Hindlimb muscle (tissue), 1 donor: ENCODE measurements around the gene OS9. TPM values are rescaled to one million over a fixed set of nuclear protein-coding genes. Genes with fewer than 3 reads are reported as not detected.
"Not testable (repeated sequence)": the region's sequence is repeated elsewhere in the genome, so short reads cannot be mapped to it uniquely, and the experiment has no call there.

Source experiments
- DNase-seq: peaks from one replicate; pipeline ENCODE4 v3.0.0-alpha.2; 2013
- polyA plus RNA-seq: library from polyadenylated mRNA; unstranded; fragments of 120-200 nt; gene quantifications from one replicate; pipeline ENCODE4 v1.2.1, GENCODE V29; 2013; ENCODE audit not compliant: insufficient read length

Gene OS9
- polyA plus RNA-seq, 1 donor: 118 TPM

DNA sequence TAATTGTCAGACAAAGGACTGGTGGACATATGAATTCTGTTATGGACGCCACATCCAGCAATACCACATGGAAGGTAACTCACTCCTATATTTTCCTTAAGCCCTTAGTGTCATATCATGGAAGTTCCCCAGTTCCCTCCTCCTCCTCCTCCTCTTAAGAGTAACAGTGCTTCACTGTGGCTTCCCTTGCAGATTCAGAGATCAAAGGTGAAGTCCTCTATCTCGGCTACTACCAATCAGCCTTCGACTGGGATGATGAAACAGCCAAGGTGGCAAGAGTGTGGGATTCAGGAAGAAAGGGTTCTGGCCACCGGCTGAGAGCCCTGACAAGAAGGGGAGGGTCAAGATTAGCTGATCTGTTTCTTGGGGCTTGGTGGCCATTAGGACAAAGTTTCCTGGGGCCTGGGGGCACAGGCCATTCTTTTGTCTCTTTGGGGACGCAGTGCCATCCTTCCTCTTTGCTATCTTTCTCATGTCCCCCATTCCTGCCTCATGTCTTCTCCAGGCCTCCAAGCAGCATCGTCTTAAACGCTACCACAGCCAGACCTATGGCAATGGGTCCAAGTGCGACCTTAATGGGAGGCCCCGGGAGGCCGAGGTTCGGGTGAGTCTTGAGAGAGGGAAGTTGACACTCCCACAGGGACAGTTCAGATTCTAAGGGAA, 2.0 kb downstream of the OS9 start:
- no peak for DNase-seq

DNA sequence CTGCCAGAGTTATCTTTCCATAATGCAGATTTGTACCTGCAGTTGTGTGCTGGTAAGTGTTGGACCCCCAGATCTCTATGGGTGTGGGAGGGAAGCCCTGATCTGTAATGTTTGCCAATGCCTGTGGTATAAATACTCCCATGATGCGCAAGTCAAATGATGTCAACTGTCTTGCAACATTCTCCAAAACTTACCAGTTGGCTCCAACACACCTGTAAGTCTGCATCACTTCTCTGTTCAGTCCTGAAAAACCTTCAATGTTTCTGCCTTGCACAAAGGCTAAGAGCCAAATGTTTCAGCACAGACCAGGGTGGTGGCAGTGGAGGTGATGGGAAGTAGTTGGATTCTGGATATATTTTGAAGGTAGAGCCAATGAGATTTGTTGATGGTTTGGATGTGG, 3.1 kb downstream of the OS9 start:
- no peak for DNase-seq

DNA sequence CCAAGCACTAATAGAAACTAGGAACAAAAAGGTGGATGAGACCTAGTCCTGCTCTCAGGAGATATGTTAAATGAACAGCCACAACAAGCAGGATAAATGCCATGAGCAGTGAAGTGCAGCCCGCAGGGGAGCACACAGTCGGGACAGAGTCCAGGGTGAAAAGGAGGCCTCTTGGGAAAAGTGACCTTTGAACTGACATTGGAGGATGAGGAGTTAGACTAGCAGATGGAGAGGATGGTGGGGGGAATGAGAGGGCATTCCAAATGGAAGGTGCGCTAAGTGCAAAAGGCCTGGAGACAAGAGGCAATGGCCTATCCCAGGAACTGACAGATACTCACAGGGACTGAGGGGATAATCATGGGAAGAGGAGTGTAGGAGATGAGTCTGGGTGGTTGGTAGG, 4.5 kb downstream of the OS9 start:
- no peak for DNase-seq

DNA sequence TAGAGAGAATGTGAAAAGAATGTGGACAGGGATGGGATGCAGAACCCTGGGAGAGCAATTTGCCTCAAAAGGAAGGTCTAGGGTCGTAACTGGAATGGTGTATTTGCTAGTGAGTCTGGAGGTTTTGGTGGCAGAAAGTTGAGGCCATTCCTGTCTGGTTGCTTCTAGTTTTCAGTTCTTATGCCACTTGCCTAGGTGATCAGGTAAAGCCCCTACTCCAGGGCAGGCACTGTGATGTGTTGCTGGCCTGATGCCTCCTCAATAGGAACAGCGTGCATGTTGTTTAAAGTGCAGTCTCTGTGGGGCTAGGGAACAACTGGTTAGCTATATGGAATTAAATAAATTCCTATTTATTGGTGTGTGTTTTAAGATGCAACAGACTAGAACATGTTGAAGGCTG, 6.4 kb downstream of the OS9 start:
- DNase-seq: no peak

DNA sequence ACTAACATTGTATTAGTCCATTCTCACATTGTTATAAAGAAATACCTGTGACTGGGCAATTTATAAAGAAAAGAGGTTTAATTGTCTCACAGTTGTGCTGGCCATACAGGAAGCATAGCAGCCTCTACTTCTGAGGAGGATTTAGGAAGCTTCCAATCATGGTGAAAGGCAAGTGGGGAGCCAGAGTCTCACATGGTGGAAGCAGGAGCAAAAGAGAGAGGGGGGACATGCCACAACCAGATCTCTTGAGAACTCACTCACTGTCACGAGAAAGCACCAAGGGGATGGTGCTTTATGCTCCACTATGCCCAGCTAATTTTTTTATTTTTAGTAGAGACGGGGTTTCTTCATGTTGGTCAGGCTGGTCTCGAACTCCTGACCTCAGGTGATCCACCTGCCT, 13.3 kb downstream of the OS9 start:
- no peak for DNase-seq

DNA sequence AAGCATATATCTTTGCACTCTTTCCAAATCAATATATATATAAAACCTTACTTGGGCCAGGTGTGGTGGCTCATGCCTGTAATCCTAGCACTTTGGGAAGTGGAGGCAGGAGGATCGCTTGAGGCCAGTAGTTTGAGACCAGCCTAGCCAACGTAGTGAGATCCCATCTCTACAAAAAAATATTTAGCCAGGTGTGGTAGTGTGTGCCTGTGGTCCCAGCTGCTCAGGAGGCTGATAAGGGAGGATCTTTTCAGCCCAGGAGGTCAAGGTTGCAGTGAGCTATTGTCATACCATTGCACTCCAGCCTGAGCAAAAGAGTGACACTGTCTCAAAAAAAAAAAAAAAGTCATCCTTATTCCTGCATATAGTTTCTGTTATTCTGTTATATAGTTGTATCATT, 14.4 kb downstream of the OS9 start:
- no peak for DNase-seq

DNA sequence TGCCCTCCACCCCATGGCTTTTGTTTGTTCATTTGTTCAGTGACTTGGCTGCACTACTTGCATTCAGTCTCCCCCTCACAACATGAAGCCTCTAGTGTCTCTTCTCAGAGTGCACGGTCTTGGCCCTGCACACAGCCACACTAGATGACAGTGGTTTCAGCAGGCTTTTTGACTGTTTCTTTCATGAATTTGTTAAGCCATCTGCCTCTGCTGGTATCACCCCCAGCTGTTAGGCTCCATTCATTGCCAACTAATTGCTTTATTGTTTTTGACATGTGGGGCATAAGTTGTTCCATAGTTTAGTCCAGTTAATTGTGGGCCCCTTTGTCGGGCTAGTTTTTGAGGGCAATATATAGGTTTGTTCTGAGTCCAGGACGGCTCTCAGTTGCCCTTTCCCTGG, 18.8 kb downstream of the OS9 start:
- no peak for DNase-seq

DNA sequence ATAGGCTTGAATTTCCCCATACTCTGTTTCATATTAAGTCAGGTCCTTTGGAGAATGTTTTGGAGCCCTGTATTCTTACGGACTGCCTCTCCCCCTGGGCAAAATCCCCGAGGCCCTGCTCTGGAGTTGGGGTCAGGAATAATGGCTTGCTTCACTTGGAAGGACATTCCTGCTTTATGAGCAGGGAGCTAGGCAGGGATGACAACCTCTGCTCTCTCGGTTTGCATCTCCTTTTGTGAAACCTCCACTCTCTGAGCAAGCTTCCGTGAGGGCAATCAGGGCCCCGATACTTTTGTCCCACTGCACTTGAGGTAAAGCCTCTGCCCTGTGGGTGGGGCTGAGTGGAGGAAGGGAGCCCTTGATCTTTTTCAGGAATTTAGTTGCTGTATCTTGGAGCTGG, 19.3 kb downstream of the OS9 start:
- no peak for DNase-seq

DNA sequence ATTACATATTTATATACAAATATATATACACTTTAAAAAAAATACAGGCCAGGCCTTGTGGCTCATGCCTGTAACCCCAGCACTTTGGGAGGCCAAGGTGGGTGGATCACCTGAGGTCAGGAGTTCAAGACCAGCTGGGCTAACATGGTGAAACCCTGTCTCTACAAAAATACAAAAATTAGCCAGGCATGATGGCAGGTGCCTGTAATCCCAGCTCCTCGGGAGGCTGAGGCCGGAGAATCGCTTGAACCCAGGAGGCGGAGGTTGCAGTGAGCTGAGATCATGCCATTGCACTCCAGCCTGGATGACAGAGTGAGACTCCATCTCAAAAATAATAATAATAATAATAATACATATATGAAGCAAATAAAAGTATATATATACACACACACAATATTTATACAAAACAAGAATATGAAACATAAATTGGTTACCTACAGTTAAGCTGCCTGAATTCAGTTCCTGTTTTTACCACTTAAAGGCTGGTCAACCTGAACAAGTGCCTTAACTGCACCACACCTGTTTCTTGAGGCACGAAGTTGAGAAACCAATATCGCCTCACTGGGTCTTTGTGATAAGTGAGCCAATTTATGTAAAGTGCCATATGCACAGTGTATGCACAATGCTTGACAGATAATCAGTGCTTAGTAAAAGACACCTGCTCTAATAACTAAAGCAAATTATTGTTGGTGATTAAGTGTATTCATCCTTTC, 21.3 kb downstream of the OS9 start:
- not testable (repeated sequence) for DNase-seq

DNA sequence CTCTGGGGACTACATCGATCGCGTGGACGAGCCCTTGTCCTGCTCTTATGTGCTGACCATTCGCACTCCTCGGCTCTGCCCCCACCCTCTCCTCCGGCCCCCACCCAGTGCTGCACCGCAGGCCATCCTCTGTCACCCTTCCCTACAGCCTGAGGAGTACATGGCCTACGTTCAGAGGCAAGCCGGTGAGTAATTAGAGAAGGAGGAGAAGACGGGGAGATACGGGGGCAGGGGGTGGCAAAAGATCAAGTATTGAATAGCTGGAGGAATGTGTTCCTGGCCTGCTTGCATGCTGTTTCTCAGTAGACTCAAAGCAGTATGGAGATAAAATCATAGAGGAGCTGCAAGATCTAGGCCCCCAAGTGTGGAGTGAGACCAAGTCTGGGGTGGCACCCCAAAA, 21.9 kb downstream of the OS9 start:
- no peak for DNase-seq

DNA sequence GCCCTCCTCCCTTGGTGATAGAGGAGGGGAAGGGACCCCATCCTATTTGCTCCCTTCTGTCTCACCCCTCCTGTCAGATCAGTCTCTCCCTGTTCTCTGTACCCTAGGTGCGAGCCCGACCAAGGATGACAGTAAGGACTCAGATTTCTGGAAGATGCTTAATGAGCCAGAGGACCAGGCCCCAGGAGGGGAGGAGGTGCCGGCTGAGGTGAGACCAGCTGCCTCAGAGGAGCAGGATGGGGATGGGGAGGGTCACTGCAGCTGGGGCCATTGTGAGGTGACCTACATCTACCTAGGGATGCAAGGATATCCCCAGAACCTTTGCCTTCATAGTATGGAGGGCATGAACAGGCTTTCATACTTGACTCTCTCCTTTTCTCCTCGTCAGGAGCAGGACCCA, 22.4 kb downstream of the OS9 start:
- no peak for DNase-seq

DNA sequence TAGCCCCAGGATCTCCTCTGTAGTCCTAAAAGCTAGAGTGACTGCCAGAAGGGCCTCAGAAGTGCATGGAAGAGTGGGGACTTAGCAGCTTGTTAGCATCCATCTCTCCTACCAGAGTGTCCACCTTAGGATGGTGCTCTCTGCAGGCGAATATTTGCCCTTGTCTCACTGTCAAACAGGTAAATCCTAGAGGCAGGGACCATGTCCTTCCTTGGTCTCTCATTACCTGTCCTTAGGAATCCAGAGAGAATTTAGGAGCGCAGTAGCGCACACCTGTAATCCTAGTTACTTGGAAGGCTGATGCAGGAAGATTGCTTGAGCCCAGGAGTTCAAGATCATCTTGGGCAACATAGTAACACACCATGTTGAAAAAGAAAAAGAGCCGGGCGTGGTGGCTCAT, 23.2 kb downstream of the OS9 start:
- DNase-seq: no peak

DNA sequence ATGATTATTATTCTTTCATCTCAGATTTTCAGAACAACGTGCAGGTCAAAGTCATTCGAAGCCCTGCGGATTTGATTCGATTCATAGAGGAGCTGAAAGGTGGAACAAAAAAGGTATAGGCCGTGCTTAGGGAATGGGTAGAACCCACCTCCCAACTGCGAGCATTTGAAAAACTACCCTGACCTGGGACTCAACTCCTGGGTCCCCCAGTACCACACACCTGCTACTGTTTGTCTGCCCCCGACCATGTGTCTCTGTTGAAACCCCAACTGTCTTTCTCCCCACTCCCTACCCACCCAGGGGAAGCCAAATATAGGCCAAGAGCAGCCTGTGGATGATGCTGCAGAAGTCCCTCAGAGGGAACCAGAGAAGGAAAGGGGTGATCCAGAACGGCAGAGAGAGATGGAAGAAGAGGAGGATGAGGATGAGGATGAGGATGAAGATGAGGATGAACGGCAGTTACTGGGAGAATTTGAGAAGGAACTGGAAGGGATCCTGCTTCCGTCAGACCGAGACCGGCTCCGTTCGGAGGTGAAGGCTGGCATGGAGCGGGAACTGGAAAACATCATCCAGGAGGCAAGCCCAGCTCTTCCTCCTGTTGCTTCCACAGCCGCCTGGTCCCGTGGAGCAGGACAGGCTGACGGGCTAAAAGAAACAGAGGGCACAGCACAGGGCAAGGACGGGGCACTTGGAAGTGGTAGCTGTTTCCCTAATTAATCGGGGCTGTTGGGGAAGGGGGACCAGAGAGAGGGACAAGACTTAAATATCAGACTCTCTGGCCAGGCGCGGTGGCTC, 24.1 kb downstream of the OS9 start:
- DNase-seq: no peak

DNA sequence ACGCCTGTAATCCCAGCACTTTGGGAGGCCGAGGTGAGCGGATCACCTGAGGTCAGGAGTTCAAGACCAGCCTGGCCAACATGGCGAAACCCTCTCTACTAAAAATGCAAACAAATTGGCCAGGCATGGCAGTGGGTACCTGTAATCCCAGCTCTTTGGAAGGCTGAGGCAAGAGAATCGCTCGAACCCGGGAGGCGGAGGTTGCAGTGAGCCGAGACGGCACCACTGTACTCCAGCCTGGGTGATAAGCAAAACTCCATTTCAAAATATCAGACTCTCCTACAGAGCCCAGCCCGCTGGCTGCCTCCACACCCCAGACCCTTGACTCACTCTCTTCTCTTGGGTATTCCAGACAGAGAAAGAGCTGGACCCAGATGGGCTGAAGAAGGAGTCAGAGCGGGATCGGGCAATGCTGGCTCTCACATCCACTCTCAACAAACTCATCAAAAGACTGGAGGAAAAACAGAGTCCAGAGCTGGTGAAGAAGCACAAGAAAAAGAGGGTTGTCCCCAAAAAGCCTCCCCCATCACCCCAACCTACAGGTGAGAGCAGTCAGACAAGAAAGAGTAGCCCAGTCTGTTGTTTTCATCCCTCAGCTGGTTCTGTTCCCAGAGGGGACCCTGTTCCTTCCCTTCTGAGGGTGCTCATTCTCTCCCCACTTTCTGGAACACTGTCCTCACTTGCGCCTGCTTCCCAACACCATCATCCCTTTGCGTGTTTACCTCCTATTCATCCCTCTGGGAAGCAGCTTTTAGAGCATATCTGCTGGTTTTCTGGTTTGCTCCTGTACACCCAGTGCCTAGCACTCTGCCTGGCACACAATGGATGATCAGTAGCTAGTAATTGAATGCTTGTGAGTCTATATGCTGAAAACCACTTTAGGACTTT, 25.0 kb downstream of the OS9 start:
- DNase-seq: no peak

DNA sequence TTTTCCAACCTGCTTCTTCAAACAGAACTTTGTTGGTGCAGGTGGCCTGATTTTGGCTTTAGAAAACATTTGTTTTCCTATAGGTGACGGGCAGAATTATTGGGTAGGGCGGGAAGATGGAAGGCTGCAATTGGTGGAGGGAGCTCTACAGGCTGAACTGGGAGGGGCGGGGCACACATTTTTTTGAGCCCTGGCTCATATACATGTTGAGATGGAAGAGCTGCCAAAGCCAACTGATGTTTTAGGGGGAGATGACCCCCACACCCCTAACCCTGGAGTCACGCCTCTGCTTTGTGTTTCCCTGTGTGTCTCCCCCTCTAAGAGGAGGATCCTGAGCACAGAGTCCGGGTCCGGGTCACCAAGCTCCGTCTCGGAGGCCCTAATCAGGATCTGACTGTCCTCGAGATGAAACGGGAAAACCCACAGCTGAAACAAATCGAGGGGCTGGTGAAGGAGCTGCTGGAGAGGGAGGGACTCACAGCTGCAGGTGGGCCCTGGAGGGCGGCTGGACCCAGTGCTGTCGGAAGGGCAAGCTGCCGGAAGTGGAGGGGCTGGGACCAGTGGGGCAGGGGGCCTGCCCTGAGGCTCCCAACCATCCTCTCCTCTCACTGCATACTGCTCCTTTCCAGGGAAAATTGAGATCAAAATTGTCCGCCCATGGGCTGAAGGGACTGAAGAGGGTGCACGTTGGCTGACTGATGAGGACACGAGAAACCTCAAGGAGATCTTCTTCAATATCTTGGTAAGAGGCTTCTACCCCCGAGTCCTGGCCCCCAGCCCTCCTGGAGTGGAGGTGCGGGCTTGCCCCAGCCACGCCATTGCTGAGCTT, 26.1 kb downstream of the OS9 start:
- no peak for DNase-seq

DNA sequence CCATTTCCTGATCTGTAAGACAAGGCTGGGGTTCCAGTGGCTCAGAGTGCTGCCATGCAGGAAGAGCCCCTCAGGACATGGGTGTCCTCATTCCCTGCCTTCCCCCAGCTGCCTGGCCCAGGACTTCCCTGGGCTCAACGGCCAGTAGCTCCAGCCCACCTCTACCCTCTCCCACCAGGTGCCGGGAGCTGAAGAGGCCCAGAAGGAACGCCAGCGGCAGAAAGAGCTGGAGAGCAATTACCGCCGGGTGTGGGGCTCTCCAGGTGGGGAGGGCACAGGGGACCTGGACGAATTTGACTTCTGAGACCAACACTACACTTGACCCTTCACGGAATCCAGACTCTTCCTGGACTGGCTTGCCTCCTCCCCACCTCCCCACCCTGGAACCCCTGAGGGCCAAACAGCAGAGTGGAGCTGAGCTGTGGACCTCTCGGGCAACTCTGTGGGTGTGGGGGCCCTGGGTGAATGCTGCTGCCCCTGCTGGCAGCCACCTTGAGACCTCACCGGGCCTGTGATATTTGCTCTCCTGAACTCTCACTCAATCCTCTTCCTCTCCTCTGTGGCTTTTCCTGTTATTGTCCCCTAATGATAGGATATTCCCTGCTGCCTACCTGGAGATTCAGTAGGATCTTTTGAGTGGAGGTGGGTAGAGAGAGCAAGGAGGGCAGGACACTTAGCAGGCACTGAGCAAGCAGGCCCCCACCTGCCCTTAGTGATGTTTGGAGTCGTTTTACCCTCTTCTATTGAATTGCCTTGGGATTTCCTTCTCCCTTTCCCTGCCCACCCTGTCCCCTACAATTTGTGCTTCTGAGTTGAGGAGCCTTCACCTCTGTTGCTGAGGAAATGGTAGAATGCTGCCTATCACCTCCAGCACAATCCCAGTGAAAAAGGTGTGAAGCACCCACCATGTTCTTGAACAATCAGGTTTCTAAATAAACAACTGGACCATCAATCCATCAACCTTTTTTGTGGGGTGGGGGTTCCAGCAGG, 27.0 kb downstream of the OS9 start:
- no peak for DNase-seq

DNA sequence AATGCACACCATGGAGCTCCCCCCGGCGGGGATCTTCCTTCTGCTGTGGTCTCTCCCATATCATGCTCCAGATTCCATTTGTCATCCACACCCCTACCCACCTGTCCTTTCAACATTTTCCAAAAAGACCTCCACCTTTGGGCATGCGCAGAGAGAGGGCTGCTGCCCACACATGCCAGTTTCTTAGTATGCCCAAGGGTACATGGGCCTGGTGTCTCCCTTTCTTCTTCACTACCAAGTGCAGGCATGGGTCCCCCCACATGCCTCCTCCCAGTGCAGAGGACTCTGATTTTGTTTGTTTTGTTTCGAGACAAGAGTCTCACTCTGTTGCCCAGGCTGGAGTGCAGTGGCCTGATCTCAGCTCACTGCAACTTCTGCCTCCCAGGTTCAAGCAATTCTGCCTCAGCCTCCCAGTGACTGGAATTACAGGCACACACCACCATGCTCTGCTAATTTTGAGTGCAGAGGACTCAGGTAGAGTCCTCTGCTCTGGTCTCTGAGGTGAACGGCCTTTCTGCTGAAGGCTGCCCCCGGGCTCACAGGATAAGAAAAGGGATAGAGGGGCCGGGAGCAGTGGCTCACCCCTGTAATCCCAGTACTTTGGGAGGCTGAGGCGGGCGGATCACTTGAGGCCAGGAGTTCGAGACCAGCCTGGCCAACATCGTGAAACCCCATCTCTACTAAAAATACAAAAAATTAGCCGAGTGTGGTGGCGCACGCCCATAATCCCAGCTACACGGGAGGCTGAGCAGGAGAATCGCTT, 28.1 kb downstream of the OS9 start:
- not testable (repeated sequence) for DNase-seq

DNA sequence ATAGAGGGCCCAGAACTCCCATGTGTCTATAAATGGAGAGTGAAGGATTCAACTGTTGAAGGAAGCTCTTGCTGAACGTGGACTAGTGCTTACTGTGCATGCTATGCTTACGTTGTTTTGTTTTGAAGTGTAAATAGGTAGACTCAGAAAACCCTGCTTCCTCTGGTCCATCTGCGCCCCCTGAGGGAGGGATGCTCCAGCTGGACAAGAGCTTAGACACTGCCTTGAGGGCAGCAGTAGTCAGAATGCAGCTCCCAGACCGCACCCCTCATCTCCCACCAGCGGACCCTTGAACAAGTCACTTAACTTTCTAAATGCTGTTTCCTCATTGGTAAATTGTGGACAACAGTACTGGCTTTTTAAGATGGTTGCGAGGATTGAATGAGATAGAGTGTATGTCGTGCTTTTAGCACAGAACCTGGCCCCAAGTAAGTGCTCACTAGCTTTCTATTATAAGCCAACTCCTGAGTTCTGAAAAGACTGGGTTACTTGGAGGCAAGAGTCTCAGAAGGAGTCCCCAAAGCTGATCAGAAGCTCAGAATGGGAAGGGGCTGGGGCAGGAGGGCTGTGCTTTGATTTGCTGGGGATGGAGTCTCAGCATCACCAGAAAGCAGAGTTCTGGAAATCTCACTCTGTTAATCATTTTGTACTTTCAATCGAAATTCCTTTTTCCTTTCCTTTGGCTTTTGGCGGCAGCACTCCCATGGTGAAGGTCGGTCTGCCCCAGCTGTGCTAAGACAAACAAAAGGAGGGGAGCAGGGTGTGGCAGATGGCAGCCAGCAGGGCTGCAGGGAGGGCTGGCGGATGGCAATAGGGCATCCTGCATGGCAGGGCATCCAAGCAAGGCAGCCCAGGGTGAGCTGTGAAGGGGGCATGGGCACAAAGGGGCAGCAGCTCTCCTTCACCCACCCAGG, 29.0 kb downstream of the OS9 start:
- no peak for DNase-seq

DNA sequence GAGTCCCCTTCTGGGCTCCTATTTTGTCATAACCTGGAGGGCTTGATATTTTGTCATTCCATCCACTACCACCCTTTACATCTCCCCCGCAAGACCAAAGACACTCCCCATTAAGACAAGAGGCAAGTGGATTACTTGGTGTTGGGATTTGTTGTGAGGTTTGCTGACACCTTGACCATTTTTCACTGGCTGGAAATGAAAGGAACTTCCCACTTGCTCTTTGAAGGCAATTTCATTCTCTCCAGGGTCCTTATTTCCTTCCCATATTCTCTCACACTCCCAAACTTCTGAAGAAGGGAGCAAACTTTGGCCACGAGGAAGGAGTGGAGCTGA, 29.7 kb downstream of the OS9 start:
- DNase-seq: no peak
